GM23338 (cell line): ENCODE results near the gene TECR.

ENCODE experiments used
- CREB1 ChIP-seq: fragments of 250-450 bp; sonication (Bioruptor Pico); IDR thresholded peaks from 2 replicates; pipeline ENCODE4 v1.5.0; 2020; ENCODE audit warnings: low read depth, mild to moderate bottlenecking, moderate library complexity
- EZH2 ChIP-seq: fragments of 200-600 bp; sonication (generic); IDR thresholded peaks from one replicate; pipeline ENCODE4 v1.8.0; 2017; ENCODE audit warnings: antibody characterized with exemption, mild to moderate bottlenecking, low read depth; ENCODE audit not compliant: unreplicated experiment
- EZH2phosphoT487 ChIP-seq: fragments of 200-600 bp; sonication (generic); IDR thresholded peaks from one replicate; pipeline ENCODE4 v1.8.1; 2018; ENCODE audit warnings: antibody characterized with exemption; ENCODE audit not compliant: unreplicated experiment
- JUNB ChIP-seq: IDR thresholded peaks from one replicate; pipeline ENCODE4 v1.6.1; 2016; ENCODE audit warnings: antibody characterized with exemption; ENCODE audit not compliant: unreplicated experiment
- NANOG ChIP-seq: IDR thresholded peaks from 2 replicates; pipeline ENCODE4 v1.6.1; 2016; ENCODE audit warnings: antibody characterized with exemption, borderline replicate concordance
- POLR2AphosphoS5 ChIP-seq: IDR thresholded peaks from 2 replicates; pipeline ENCODE4 v1.6.1; 2016; ENCODE audit warnings: antibody characterized with exemption, low read depth
- STAT1 ChIP-seq: IDR thresholded peaks from one replicate; pipeline ENCODE4 v1.6.1; 2016; ENCODE audit warnings: antibody characterized with exemption; ENCODE audit not compliant: unreplicated experiment
- ZNF114 ChIP-seq: fragments of 250-450 bp; sonication (Bioruptor Pico); IDR thresholded peaks from 2 replicates; pipeline ENCODE4 v1.5.0; 2020; ENCODE audit warnings: mild to moderate bottlenecking, moderate library complexity
- ZNF331 ChIP-seq: fragments of 250-450 bp; sonication (Bioruptor Pico); IDR thresholded peaks from 2 replicates; pipeline ENCODE4 v1.5.0; 2020; ENCODE audit warnings: low read depth, mild to moderate bottlenecking, moderate library complexity
- TF ChIP-seq, protein P1 (sequence below), 2 experiments: fragments of 200-600 bp in 1 of 2; sonication (generic) in 1 of 2; conservative IDR thresholded peaks; 2 replicates each; pipeline versions ENCODE4 v1.5.1 to v1.6.1; 2016 to 2017; ENCODE audit warnings: antibody characterized with exemption in 2 of 2, low read depth in 2 of 2, mild to moderate bottlenecking in 2 of 2, moderate library complexity in 1 of 2
- TF ChIP-seq, protein P2 (sequence below): IDR thresholded peaks from one replicate; pipeline ENCODE4 v1.6.1; 2018; ENCODE audit warnings: antibody characterized with exemption; ENCODE audit not compliant: unreplicated experiment
- TF ChIP-seq, protein P3 (sequence below): IDR thresholded peaks from 2 replicates; pipeline ENCODE4 v1.6.1; 2016; ENCODE audit warnings: antibody characterized with exemption
- TF ChIP-seq, protein P4 (sequence below): fragments of 250-450 bp; sonication (Bioruptor Pico); IDR thresholded peaks from 2 replicates; pipeline ENCODE4 v1.5.0; 2020; ENCODE audit warnings: mild to moderate bottlenecking, moderate library complexity

DNA sequence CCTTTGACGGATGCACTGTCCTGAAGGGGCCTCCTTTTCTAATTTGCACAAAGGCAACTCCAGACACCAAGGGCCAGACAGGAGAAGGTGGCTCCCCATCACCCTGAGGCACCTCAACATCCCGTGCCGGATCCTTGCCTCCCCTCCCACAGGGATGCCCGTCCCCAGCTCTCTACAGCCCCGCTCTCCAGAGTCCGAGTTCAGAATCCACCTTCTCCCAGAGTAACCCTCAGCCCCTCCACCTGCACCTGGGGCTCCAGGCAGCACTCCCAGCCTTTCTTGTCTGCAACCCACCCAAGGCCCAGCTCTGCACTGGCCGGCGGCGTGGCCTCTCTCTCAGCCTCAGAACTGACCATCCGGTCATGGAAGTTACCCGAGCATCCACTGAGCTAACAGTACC is 37.7 kb downstream of the TECR start:
- TF ChIP-seq, protein P1, sequence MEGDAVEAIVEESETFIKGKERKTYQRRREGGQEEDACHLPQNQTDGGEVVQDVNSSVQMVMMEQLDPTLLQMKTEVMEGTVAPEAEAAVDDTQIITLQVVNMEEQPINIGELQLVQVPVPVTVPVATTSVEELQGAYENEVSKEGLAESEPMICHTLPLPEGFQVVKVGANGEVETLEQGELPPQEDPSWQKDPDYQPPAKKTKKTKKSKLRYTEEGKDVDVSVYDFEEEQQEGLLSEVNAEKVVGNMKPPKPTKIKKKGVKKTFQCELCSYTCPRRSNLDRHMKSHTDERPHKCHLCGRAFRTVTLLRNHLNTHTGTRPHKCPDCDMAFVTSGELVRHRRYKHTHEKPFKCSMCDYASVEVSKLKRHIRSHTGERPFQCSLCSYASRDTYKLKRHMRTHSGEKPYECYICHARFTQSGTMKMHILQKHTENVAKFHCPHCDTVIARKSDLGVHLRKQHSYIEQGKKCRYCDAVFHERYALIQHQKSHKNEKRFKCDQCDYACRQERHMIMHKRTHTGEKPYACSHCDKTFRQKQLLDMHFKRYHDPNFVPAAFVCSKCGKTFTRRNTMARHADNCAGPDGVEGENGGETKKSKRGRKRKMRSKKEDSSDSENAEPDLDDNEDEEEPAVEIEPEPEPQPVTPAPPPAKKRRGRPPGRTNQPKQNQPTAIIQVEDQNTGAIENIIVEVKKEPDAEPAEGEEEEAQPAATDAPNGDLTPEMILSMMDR (conservative IDR thresholded peaks at IDR 0.05; ENCODE audit: low read depth in 2 of 2) = no peak
- TF ChIP-seq EZH2 (no peak), POLR2AphosphoS5 (no peak), EZH2phosphoT487 (no peak), CREB1 (CRISPR knock-in tag) (no peak), ZNF331 (CRISPR knock-in tag) (no peak), JUNB (no peak), ZNF114 (CRISPR knock-in tag) (no peak), NANOG (no peak), STAT1 (no peak)
- TF ChIP-seq, protein P2, sequence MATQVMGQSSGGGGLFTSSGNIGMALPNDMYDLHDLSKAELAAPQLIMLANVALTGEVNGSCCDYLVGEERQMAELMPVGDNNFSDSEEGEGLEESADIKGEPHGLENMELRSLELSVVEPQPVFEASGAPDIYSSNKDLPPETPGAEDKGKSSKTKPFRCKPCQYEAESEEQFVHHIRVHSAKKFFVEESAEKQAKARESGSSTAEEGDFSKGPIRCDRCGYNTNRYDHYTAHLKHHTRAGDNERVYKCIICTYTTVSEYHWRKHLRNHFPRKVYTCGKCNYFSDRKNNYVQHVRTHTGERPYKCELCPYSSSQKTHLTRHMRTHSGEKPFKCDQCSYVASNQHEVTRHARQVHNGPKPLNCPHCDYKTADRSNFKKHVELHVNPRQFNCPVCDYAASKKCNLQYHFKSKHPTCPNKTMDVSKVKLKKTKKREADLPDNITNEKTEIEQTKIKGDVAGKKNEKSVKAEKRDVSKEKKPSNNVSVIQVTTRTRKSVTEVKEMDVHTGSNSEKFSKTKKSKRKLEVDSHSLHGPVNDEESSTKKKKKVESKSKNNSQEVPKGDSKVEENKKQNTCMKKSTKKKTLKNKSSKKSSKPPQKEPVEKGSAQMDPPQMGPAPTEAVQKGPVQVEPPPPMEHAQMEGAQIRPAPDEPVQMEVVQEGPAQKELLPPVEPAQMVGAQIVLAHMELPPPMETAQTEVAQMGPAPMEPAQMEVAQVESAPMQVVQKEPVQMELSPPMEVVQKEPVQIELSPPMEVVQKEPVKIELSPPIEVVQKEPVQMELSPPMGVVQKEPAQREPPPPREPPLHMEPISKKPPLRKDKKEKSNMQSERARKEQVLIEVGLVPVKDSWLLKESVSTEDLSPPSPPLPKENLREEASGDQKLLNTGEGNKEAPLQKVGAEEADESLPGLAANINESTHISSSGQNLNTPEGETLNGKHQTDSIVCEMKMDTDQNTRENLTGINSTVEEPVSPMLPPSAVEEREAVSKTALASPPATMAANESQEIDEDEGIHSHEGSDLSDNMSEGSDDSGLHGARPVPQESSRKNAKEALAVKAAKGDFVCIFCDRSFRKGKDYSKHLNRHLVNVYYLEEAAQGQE = no peak
- TF ChIP-seq, protein P3, sequence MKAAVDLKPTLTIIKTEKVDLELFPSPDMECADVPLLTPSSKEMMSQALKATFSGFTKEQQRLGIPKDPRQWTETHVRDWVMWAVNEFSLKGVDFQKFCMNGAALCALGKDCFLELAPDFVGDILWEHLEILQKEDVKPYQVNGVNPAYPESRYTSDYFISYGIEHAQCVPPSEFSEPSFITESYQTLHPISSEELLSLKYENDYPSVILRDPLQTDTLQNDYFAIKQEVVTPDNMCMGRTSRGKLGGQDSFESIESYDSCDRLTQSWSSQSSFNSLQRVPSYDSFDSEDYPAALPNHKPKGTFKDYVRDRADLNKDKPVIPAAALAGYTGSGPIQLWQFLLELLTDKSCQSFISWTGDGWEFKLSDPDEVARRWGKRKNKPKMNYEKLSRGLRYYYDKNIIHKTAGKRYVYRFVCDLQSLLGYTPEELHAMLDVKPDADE = no peak
- TF ChIP-seq, protein P4, sequence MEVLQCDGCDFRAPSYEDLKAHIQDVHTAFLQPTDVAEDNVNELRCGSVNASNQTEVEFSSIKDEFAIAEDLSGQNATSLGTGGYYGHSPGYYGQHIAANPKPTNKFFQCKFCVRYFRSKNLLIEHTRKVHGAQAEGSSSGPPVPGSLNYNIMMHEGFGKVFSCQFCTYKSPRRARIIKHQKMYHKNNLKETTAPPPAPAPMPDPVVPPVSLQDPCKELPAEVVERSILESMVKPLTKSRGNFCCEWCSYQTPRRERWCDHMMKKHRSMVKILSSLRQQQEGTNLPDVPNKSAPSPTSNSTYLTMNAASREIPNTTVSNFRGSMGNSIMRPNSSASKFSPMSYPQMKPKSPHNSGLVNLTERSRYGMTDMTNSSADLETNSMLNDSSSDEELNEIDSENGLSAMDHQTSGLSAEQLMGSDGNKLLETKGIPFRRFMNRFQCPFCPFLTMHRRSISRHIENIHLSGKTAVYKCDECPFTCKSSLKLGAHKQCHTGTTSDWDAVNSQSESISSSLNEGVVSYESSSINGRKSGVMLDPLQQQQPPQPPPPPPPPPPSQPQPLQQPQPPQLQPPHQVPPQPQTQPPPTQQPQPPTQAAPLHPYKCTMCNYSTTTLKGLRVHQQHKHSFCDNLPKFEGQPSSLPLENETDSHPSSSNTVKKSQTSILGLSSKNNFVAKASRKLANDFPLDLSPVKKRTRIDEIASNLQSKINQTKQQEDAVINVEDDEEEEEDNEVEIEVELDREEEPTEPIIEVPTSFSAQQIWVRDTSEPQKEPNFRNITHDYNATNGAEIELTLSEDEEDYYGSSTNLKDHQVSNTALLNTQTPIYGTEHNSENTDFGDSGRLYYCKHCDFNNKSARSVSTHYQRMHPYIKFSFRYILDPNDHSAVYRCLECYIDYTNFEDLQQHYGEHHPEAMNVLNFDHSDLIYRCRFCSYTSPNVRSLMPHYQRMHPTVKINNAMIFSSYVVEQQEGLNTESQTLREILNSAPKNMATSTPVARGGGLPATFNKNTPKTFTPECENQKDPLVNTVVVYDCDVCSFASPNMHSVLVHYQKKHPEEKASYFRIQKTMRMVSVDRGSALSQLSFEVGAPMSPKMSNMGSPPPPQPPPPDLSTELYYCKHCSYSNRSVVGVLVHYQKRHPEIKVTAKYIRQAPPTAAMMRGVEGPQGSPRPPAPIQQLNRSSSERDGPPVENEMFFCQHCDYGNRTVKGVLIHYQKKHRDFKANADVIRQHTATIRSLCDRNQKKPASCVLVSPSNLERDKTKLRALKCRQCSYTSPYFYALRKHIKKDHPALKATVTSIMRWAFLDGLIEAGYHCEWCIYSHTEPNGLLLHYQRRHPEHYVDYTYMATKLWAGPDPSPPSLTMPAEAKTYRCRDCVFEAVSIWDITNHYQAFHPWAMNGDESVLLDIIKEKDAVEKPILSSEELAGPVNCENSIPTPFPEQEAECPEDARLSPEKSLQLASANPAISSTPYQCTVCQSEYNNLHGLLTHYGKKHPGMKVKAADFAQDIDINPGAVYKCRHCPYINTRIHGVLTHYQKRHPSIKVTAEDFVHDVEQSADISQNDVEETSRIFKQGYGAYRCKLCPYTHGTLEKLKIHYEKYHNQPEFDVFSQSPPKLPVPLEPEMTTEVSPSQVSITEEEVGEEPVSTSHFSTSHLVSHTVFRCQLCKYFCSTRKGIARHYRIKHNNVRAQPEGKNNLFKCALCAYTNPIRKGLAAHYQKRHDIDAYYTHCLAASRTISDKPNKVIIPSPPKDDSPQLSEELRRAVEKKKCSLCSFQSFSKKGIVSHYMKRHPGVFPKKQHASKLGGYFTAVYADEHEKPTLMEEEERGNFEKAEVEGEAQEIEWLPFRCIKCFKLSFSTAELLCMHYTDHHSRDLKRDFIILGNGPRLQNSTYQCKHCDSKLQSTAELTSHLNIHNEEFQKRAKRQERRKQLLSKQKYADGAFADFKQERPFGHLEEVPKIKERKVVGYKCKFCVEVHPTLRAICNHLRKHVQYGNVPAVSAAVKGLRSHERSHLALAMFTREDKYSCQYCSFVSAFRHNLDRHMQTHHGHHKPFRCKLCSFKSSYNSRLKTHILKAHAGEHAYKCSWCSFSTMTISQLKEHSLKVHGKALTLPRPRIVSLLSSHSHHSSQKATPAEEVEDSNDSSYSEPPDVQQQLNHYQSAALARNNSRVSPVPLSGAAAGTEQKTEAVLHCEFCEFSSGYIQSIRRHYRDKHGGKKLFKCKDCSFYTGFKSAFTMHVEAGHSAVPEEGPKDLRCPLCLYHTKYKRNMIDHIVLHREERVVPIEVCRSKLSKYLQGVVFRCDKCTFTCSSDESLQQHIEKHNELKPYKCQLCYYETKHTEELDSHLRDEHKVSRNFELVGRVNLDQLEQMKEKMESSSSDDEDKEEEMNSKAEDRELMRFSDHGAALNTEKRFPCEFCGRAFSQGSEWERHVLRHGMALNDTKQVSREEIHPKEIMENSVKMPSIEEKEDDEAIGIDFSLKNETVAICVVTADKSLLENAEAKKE = no peak
